Astrocyte (in vitro differentiated cells and primary cell): Measurements from ENCODE around the gene OSTC.

Experiments
- EZH2 ChIP-seq: IDR thresholded peaks from 2 replicates; pipeline ENCODE4 v1.6.1; 2012; ENCODE audit warnings: mild to moderate bottlenecking, low read length, inconsistent platforms; ENCODE audit not compliant: insufficient read depth
- TF ChIP-seq, protein P1 (sequence below): IDR thresholded peaks from 2 replicates; pipeline ENCODE4 v1.5.1; 2011; ENCODE audit warnings: low read depth, mild to moderate bottlenecking, inconsistent platforms, low read length, moderate library complexity; ENCODE audit not compliant: insufficient read depth

DNA sequence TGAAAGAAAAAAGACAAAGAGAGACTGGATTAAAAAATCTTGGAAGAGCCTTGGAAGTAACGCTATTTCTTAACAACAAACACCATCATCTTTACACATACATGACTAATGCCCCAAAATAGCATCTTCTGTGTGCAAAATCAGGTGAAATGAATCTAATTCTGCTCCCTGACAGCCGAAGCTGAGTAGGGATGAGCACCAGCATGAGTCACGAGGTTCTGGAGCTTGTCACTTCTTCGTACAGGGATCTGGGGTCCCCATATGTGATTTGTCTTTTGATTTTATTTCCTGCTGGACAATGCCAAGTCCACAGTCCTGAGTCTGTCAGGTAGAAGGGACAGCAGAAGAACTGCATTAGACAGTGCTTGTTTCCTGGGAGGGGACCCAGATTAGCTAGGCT is 55.9 kb downstream of the OSTC start:
- no peak for TF ChIP-seq EZH2
- TF ChIP-seq, protein P1, sequence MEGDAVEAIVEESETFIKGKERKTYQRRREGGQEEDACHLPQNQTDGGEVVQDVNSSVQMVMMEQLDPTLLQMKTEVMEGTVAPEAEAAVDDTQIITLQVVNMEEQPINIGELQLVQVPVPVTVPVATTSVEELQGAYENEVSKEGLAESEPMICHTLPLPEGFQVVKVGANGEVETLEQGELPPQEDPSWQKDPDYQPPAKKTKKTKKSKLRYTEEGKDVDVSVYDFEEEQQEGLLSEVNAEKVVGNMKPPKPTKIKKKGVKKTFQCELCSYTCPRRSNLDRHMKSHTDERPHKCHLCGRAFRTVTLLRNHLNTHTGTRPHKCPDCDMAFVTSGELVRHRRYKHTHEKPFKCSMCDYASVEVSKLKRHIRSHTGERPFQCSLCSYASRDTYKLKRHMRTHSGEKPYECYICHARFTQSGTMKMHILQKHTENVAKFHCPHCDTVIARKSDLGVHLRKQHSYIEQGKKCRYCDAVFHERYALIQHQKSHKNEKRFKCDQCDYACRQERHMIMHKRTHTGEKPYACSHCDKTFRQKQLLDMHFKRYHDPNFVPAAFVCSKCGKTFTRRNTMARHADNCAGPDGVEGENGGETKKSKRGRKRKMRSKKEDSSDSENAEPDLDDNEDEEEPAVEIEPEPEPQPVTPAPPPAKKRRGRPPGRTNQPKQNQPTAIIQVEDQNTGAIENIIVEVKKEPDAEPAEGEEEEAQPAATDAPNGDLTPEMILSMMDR = no peak
